Psoas muscle (tissue), 8 donors: ENCODE results near the gene MTREX. TPM values are rescaled to one million over a fixed set of nuclear protein-coding genes. Genes with fewer than 3 reads are reported as not detected.

Experiments
- ATAC-seq, 4 donors: fragments of 200-7000 bp; cut with Tn5 transposase; one replicate each; pipeline ENCODE4 v1.9.1; 2020; ENCODE audit warnings: moderate library complexity in 3 of 4, mild to moderate bottlenecking in 2 of 4
- DNase-seq, 2 donors: peaks; one replicate each; pipeline ENCODE4 v3.0.0-alpha.2; 2020
- H3K27ac ChIP-seq: fragments of 200-600 bp; one replicate; pipeline ENCODE4 v1.8.0; 2022
- H3K27me3 ChIP-seq, 3 donors: fragments of 200-600 bp in 1 of 3; one replicate each; pipeline versions ENCODE4 v1.6.1 to v1.8.0; 2013 to 2022; ENCODE audit warnings: low read length in 2 of 3, mild to moderate bottlenecking in 2 of 3, moderate library complexity in 1 of 3; ENCODE audit not compliant: insufficient read depth in 3 of 3
- H3K36me3 ChIP-seq, 2 donors: fragments of 200-600 bp in 1 of 2; one replicate each; pipeline versions ENCODE4 v1.6.1 to v1.8.0; 2013 to 2022; ENCODE audit warnings: low read depth in 1 of 2, mild to moderate bottlenecking in 1 of 2, moderate library complexity in 1 of 2; ENCODE audit not compliant: insufficient read depth in 1 of 2
- H3K4me1 ChIP-seq: fragments of 200-600 bp; one replicate; pipeline ENCODE4 v1.8.0; 2022
- H3K4me3 ChIP-seq: fragments of 200-600 bp; one replicate; pipeline ENCODE4 v1.8.0; 2022; ENCODE audit warnings: mild to moderate bottlenecking
- H3K9me3 ChIP-seq: fragments of 200-600 bp; one replicate; pipeline ENCODE4 v1.8.0; 2022
- CTCF ChIP-seq: fragments of 200-600 bp; IDR thresholded peaks from one replicate; pipeline ENCODE4 v1.8.0; 2022; ENCODE audit warnings: antibody characterized with exemption
- WGBS, 3 donors: extraction: QIAGEN DNeasy Blood & Tissue Kit; methylation state at CpG; one replicate each; pipeline versions ENCODE4 v1.1.6 to v1.1.7; 2013; 5-methylcytosine and 5-hydroxymethylcytosine counted together
- intact Hi-C, 2 donors: fragments of 100-400 bp; cut with DNase I; formaldehyde crosslinking; loops; one replicate each; pipeline versions ENCODE4 v1.11.0 to v1.14.2; 2022
- long read RNA-seq, 2 donors: library from polyadenylated mRNA; unstranded; transcript quantifications; one replicate each; pipeline ENCODE4 v2.0.0, GENCODE V29; 2021
- polyA plus RNA-seq, 3 donors: library from polyadenylated mRNA; stranded (reverse); fragments of 200-250 nt; gene quantifications; one replicate each; pipeline ENCODE4 v1.2.3, GENCODE V29; 2013
- total RNA-seq, 4 donors: library from RNA; stranded (reverse); fragmentation: NEBNext Ultra II Directional in 2 of 4; extraction: Animal tissue kit (Norgen Biotek cat#: 25700) in 2 of 4; gene quantifications; one replicate each; pipeline versions ENCODE4 v1.2.1 to v1.2.4, GENCODE V29; 2021 to 2023
- donor health status: healthy with polysubstance abuse.
- donor health status: DM: no; HTN: no; CAD: no; lungs with moderate emphysema.
- donor health status: Bipolar disorder and iron deficiency.
- donor health status: healthy.
- donor health status: DM: yes; HTN: yes; CAD: no.
- donor health status: DM: no; HTN: no; CAD: no.
- donor health status: DM: no; HTN: no; CAD: no.
- donor health status: DM: yes; HTN: yes; CAD: no.

MTREX gene
- total RNA-seq = 10 to 100 TPM; 59.5 to 79.4 (median 75.4) TPM
- 10 to 100 TPM; 26.7 to 42.8 (median 35.1) TPM for polyA plus RNA-seq
- long read RNA-seq, donor 1, full-length matches to known transcripts = 10 of 15 reads
- long read RNA-seq, donor 1, partial matches to known transcripts = 4 of 15 reads
- long read RNA-seq, donor 1, other reads (novel, unspliced or antisense) = 1 of 15 reads
- long read RNA-seq, donor 2, full-length matches to known transcripts = 25 of 36 reads
- long read RNA-seq, donor 2, partial matches to known transcripts = 9 of 36 reads
- long read RNA-seq, donor 2, other reads (novel, unspliced or antisense) = 2 of 36 reads

DNA sequence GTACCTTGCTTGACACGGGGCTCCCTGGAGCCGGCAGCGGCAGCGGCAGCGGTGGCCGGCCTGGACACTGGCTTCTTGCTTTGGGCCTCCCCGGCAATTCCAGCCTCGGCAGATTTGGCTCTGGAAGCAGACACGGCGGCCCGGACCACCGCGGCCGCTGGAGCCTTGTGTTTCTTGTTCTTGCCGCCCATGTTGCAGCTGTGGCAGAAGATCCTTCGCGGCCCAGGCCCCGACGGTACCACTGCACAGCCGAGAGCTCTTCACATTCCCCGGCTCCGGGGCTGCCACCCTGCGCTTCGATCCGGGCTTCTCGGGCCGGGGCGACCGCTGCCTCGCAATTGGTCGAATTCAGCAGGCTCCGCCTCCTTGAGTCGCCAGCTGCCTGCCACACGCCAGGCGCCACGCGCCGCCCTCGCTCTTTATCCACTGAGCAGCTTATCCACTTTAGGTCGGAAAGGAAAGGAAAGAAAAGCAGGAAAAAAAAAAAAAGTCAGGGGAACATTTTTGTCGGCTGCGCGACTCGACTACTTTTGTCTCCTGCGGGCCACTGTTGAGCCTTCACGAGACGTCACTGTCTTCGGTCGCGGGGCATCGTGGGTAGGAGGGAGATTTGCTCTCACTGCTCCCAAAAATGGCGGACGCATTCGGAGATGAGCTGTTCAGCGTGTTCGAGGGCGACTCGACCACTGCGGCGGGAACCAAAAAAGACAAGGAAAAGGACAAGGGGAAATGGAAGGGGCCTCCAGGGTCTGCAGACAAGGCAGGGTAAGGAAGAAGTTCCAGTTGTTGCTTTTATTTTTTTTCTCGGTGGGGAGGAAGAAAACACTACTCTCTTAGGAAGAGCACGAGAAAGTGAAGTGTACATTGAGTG lies at the start of gene MTREX, which contains the start of gene DHX29:
TSS of gene MTREX (plus strand) at position 607 of the 871 bp plus-strand sequence. CDS start at position 632, 25 bp downstream.
TSS of gene DHX29 (minus strand) at position 312 of the 871 bp plus-strand sequence. CDS start at position 191, 121 bp downstream.
- peak within 1 kb of the TSS; percentile 96 for H3K27ac ChIP-seq
- TF ChIP-seq CTCF = no peak
- H3K4me3 ChIP-seq = peak within 1 kb of the TSS; percentile 95
- ATAC-seq (peak; percentile 92 to 95 (median 95)), DNase-seq (peak; percentile 91 to 94)
- intact Hi-C loops = no loop called here
- H3K27me3 ChIP-seq = no peaks in the 10 kb centered on the region
- H3K36me3 ChIP-seq = peaks cover 0 to 5% of the 10 kb centered on the region in 2 donors
- H3K9me3 ChIP-seq = peaks cover 3% of the 10 kb centered on the region
- 0% methylated on average over 61 to 62 of the region's 62 CpGs for WGBS, 3 donors
- H3K4me1 ChIP-seq = peaks cover 58% of the 10 kb centered on the region

- 93 to 98% (median 96%) methylated on average over 3 of the region's 3 CpGs for WGBS, 3 donors
These were observed 49.5 kb upstream of the MTREX start for GRCh38 chr5:55258339-55258738.

DNA sequence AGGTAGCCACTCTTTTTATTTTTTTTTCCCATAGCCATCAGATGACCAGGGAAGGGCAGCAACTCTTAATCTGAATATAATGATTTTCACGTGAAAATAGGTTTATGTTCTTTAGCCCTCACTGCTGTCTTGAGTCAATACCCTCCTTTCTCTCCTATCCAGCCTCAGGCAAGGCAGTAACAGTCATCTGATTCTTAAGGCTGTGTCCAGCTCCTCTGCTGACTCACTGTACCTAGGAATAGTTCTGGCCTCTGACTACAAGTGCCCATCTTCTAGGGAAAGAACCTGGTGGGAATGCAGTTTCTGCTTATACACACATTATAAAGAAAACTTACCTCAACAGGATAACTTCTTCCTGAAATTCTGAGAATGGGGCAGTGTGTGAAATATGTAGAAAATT lies 31.0 kb upstream of the MTREX start:
- H3K36me3 ChIP-seq = peaks cover 5 to 99% of the 10 kb centered on the region in 2 donors
- ATAC-seq (peak in 3 of 4 donors; percentile 66 to 91 (median 81)), DNase-seq (no peak)
- intact Hi-C loops = loop anchor here (5.0 to 10.0 kb wide), 2 partner anchors 666 to 678 kb away; no protein-coding TSS in a partner anchor
- 90 to 96% (median 91%) methylated on average over 1 of the region's 1 CpG for WGBS, 3 donors
- H3K27ac ChIP-seq = peak overlapping the region; percentile 25
- no peaks in the 10 kb centered on the region for H3K9me3 ChIP-seq
- H3K4me3 ChIP-seq = no peak overlapping the region
- no peak for TF ChIP-seq CTCF
- H3K27me3 ChIP-seq = no peaks in the 10 kb centered on the region
- no peaks in the 10 kb centered on the region for H3K4me1 ChIP-seq

More at GRCh38 chr5:55258339-55258738, 49.5 kb upstream of the MTREX start:
- DNase-seq = no peak
- Histone ChIP-seq H3K27ac (no peak overlapping the region), H3K36me3 (peaks cover 7 to 98% of the 10 kb centered on the region in 2 donors), H3K9me3 (no peaks in the 10 kb centered on the region), H3K4me3 (no peak overlapping the region), H3K27me3 (no peaks in the 10 kb centered on the region), H3K4me1 (no peaks in the 10 kb centered on the region)
- no peak for TF ChIP-seq CTCF
- ATAC-seq = no peak
- intact Hi-C loops = loop anchor here (5.0 to 10.0 kb wide), 2 partner anchors 39 to 936 kb away; no protein-coding TSS in a partner anchor

GRCh38 chr5:55278778-55279177 lies 29.0 kb upstream of the MTREX start:
- Histone ChIP-seq H3K9me3 (no peaks in the 10 kb centered on the region), H3K4me3 (no peak overlapping the region), H3K4me1 (no peaks in the 10 kb centered on the region), H3K27ac (no peak overlapping the region), H3K27me3 (no peaks in the 10 kb centered on the region), H3K36me3 (peaks cover 5 to 99% of the 10 kb centered on the region in 2 donors)
- no peak for TF ChIP-seq CTCF
- no peak for ATAC-seq
- 88 to 95% (median 92%) methylated on average over 4 of the region's 4 CpGs for WGBS, 3 donors
- intact Hi-C loops = loop anchor here (5.0 to 10.0 kb wide), 2 partner anchors 664 to 676 kb away; no protein-coding TSS in a partner anchor
- DNase-seq = no peak
